PC-9 (cell line): ENCODE measurements around the gene NRGN.

Experiments used
- EZH2 ChIP-seq: fragments of 200-600 bp; sonication (generic); IDR thresholded peaks from 2 replicates; pipeline ENCODE4 v1.8.0; 2017; ENCODE audit warnings: antibody characterized with exemption, low read depth
- TF ChIP-seq, protein P1 (sequence below): fragments of 200-600 bp; sonication (generic); conservative IDR thresholded peaks from 2 replicates; pipeline ENCODE4 v1.6.1; 2017; ENCODE audit warnings: mixed run types, antibody characterized with exemption, mild to moderate bottlenecking, moderate library complexity

DNA sequence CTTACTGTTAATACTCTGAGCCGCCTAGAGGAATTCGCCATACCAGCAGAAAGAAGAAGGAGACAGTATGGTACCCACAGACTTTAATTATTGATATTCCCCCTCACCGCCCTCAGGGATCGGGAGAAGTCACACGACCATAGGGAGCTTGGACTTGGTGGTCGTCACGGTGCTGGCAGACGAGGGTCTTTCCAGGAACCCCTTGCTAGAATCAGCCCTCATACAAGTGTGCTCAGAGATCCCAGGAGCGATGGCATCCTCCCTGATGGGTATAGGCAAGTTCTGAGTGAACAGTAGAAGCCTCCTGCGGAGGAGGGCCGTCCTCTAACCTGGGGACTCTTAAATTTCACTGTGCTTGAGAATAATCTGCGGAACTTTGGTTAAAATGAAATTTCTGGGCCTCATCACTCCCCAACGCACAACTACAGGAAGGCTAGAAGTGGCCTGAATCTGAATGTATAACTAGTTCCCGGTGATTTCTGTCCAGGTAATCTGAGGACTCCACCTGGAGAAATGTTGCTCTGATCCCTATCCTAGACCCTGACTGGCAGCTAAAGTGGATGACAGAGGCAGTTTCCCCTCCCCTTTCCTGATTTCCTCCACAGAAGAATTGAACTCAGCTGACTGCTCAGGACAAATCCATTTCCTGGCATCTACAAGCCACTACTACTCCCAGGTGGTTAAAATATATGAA lies 7.8 kb downstream of the NRGN start:
- TF ChIP-seq, protein P1, sequence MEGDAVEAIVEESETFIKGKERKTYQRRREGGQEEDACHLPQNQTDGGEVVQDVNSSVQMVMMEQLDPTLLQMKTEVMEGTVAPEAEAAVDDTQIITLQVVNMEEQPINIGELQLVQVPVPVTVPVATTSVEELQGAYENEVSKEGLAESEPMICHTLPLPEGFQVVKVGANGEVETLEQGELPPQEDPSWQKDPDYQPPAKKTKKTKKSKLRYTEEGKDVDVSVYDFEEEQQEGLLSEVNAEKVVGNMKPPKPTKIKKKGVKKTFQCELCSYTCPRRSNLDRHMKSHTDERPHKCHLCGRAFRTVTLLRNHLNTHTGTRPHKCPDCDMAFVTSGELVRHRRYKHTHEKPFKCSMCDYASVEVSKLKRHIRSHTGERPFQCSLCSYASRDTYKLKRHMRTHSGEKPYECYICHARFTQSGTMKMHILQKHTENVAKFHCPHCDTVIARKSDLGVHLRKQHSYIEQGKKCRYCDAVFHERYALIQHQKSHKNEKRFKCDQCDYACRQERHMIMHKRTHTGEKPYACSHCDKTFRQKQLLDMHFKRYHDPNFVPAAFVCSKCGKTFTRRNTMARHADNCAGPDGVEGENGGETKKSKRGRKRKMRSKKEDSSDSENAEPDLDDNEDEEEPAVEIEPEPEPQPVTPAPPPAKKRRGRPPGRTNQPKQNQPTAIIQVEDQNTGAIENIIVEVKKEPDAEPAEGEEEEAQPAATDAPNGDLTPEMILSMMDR, result no peak
- TF ChIP-seq EZH2, result no peak
